GM18511 (cell line): ENCODE results near the gene COMMD7.
"Not testable (repeated sequence)": the region's sequence is repeated elsewhere in the genome, so short reads cannot be mapped to it uniquely, and the experiment has no call there.

Source experiments
- ATAC-seq: cut with Tn5 transposase; IDR thresholded peaks from one replicate; pipeline ENCODE4 v1.9.1; 2021; ENCODE audit warnings: mild to moderate bottlenecking, moderate library complexity; ENCODE audit not compliant: unreplicated experiment

Gene COMMD7

GRCh38 chr20:32767418-32768198 lies 24.3 kb upstream of the COMMD7 start:
- ATAC-seq = no peak

GRCh38 chr20:32765230-32765875 lies 22.1 kb upstream of the COMMD7 start:
- not testable (repeated sequence) for ATAC-seq

- ATAC-seq = no peak
These were observed 21.0 kb upstream of the COMMD7 start for GRCh38 chr20:32764005-32764960.

GRCh38 chr20:32763202-32764004 lies 20.1 kb upstream of the COMMD7 start:
- ATAC-seq = no peak

- ATAC-seq = peak; percentile 24
These were observed 19.5 kb upstream of the COMMD7 start for GRCh38 chr20:32762754-32763201.

GRCh38 chr20:32761831-32762753 lies 18.8 kb upstream of the COMMD7 start, which contains the start of gene DNMT3B:
Gene DNMT3B (plus strand): TSS chr20:32762385. CDS start chr20:32780324, 17,939 bp downstream.
- ATAC-seq = peak; percentile 76

- ATAC-seq = no peak
These were observed 18.2 kb upstream of the COMMD7 start for GRCh38 chr20:32761417-32761830.

GRCh38 chr20:32756156-32756555 lies 12.9 kb upstream of the COMMD7 start:
- ATAC-seq = no peak

GRCh38 chr20:32753731-32754130 lies 10.5 kb upstream of the COMMD7 start:
- ATAC-seq = no peak

GRCh38 chr20:32752458-32753250 lies 9.4 kb upstream of the COMMD7 start:
- no peak for ATAC-seq

GRCh38 chr20:32751702-32752457 lies 8.6 kb upstream of the COMMD7 start:
- ATAC-seq = no peak

- ATAC-seq = no peak
These were observed 8.0 kb upstream of the COMMD7 start for GRCh38 chr20:32751293-32751692.

- no peak for ATAC-seq
These were observed 6.8 kb upstream of the COMMD7 start for GRCh38 chr20:32749914-32750637.

- peak; percentile 5 for ATAC-seq
These were observed 688 bp downstream of the COMMD7 start for GRCh38 chr20:32742322-32743236.

- ATAC-seq = no peak
These were observed 2.1 kb downstream of the COMMD7 start for GRCh38 chr20:32741151-32741550.
